HuH-7 (cell line): ENCODE measurements around the gene TRAPPC11.
"Not testable (repeated sequence)": the region's sequence is repeated elsewhere in the genome, so short reads cannot be mapped to it uniquely, and the experiment has no call there.

Experiments used
- DNase-seq: peaks from one replicate; pipeline ENCODE4 v3.0.0; 2011; ENCODE audit warnings: low spot score

Gene TRAPPC11

GRCh38 chr4:183721207-183722081, 62.4 kb downstream of the TRAPPC11 start:
- peak; percentile 54 for DNase-seq

- DNase-seq, result no peak
These were observed 63.9 kb downstream of the TRAPPC11 start for GRCh38 chr4:183722731-183723560.

GRCh38 chr4:183723561-183724228, 64.6 kb downstream of the TRAPPC11 start:
- no peak for DNase-seq

GRCh38 chr4:183725585-183725984, 66.5 kb downstream of the TRAPPC11 start:
- DNase-seq, result not testable (repeated sequence)

GRCh38 chr4:183727482-183727881, 68.4 kb downstream of the TRAPPC11 start:
- no peak for DNase-seq

GRCh38 chr4:183728223-183729068, 69.4 kb downstream of the TRAPPC11 start:
- DNase-seq, result no peak

- DNase-seq, result no peak
These were observed 69.9 kb downstream of the TRAPPC11 start for GRCh38 chr4:183729069-183729406.

- DNase-seq, result no peak
These were observed 70.6 kb downstream of the TRAPPC11 start for GRCh38 chr4:183729430-183730328.

GRCh38 chr4:183732296-183732695, 73.2 kb downstream of the TRAPPC11 start:
- no peak for DNase-seq

GRCh38 chr4:183733181-183733580, 74.1 kb downstream of the TRAPPC11 start:
- DNase-seq, result no peak

- no peak for DNase-seq
These were observed 79.1 kb downstream of the TRAPPC11 start for GRCh38 chr4:183738081-183738673.

GRCh38 chr4:183738961-183739360, 79.9 kb downstream of the TRAPPC11 start:
- DNase-seq, result no peak

- DNase-seq, result no peak
These were observed 87.5 kb downstream of the TRAPPC11 start for GRCh38 chr4:183746305-183747229.

GRCh38 chr4:183747380-183747779, 88.3 kb downstream of the TRAPPC11 start:
- DNase-seq, result no peak

- DNase-seq, result no peak
These were observed 89.0 kb downstream of the TRAPPC11 start for GRCh38 chr4:183747931-183748670.

GRCh38 chr4:183751106-183751505, 92.0 kb downstream of the TRAPPC11 start:
- DNase-seq, result no peak

GRCh38 chr4:183755596-183755995, 96.5 kb downstream of the TRAPPC11 start:
- no peak for DNase-seq

- DNase-seq, result no peak
These were observed 98.0 kb downstream of the TRAPPC11 start for GRCh38 chr4:183757060-183757459.
